ENCODE data around the gene CDH4. TPM values are rescaled to one million over a fixed set of nuclear protein-coding genes. Genes with fewer than 3 reads are reported as not detected.

The CDH4 gene
- total and polyA plus RNA-seq, 2 of the 4 experiments (the other 2 are of a cell fraction) = 1.6 to 3.5 TPM

- no peaks in the 10 kb centered on the region for H3K9me1 ChIP-seq (ENCODE audit: insufficient read depth, low read length)
- no peak overlapping the region for H4K8ac ChIP-seq (ENCODE audit: low read depth in 2 of 2, low read length in 2 of 2)
- WGBS, 2 experiments (ENCODE audit: extremely low coverage in 2 of 2, insufficient read length in 1 of 2) = 93% methylated on average over 3 of the region's 8 CpGs; no CpG with 5 or more reads in 1 of the 2 experiments
- no peak overlapping the region for H2AFZ ChIP-seq (replicated peaks; ENCODE audit: low read length, poor library complexity)
- in situ Hi-C loops (cut with MboI; ENCODE audit: low sequenced_read_pairs) = no loop called here
- H3K9ac ChIP-seq (ENCODE audit: low read depth, low read length) = no peak overlapping the region
- BruUV-seq (replicated peaks) = no TSS peak
- H2BK15ac ChIP-seq (ENCODE audit: low read depth, low read length) = no peak overlapping the region
- H3K14ac ChIP-seq (replicated peaks; ENCODE audit: low read depth, low read length) = no peak overlapping the region
- dilution Hi-C loops (cut with HindIII; ENCODE audit: low sequenced_read_pairs, unreplicated experiment) = no loop called here
- no peak overlapping the region for H2BK120ac ChIP-seq (ENCODE audit: low read depth, low read length)
- H3K4me2 ChIP-seq (ENCODE audit: low read depth, low read length) = no peak overlapping the region
- H3K27me3 ChIP-seq (ENCODE audit: control insufficient read depth, insufficient read depth, low read length) = no peaks in the 10 kb centered on the region
- no peak overlapping the region for H2AK5ac ChIP-seq (ENCODE audit: low read depth, low read length)
- intact Hi-C loops (cut with micrococcal nuclease) = no loop called here
- no peak overlapping the region for H3K27ac ChIP-seq (ENCODE audit: insufficient read depth, low read length)
- ChIA-PET POLR2A (ENCODE audit: unreplicated experiment) (no interaction called here), CTCF (no interaction called here)
- no peak overlapping the region for H3K56ac ChIP-seq (ENCODE audit: extremely low read depth, insufficient read depth, low read length)
- no peaks in the 10 kb centered on the region for H4K20me1 ChIP-seq (ENCODE audit: insufficient read depth, low read length)
- H4K91ac ChIP-seq (ENCODE audit: insufficient read depth, low read depth, low read length) = no peak overlapping the region
- H4K5ac ChIP-seq (ENCODE audit: low read depth, low read length) = no peak overlapping the region
- no peaks in the 10 kb centered on the region for H3K79me1 ChIP-seq (ENCODE audit: low read depth in 1 of 2, low read length in 2 of 2)
- H3K4me1 ChIP-seq (ENCODE audit: control insufficient read depth, insufficient read depth, low read length) = no peaks in the 10 kb centered on the region
- no peak overlapping the region for H3K18ac ChIP-seq (ENCODE audit: low read depth, low read length)
- no peak overlapping the region for H3K4me3 ChIP-seq (ENCODE audit: insufficient read depth, low read depth, low read length)
- H3K4ac ChIP-seq (ENCODE audit: low read depth, low read length) = no peak overlapping the region
- no peak for DNase-seq
- no peak overlapping the region for H2AK9ac ChIP-seq (replicated peaks; ENCODE audit: low read depth, low read length, poor library complexity)
- H3K23ac ChIP-seq (ENCODE audit: low read depth, low read length) = no peak overlapping the region
- no peak for ATAC-seq (ENCODE audit: low read depth)
- no peaks in the 10 kb centered on the region for H3K9me3 ChIP-seq (ENCODE audit: control insufficient read depth, insufficient read depth, low read length)
- no peaks in the 10 kb centered on the region for H3K36me3 ChIP-seq (ENCODE audit: control insufficient read depth, insufficient read depth, low read length)
- no peak for TF ChIP-seq MAZ (IDR thresholded peaks at IDR 0.05; ENCODE audit: borderline replicate concordance, low read depth, low read length)
- no peak for TF ChIP-seq RFX5 (IDR thresholded peaks at IDR 0.05; ENCODE audit: low read depth, low read length)
- TF ChIP-seq NFE2L2 (IDR thresholded peaks at IDR 0.05; ENCODE audit: low read depth, low read length) = no peak
- TF ChIP-seq POLR2A (IDR thresholded peaks at IDR 0.05; ENCODE audit: low read depth, low read length) = no peak
- TF ChIP-seq RCOR1 (IDR thresholded peaks at IDR 0.05; ENCODE audit: insufficient replicate concordance, low read length) = no peak
- H2BK20ac ChIP-seq (ENCODE audit: low read depth, low read length) = no peak overlapping the region
- H2BK5ac ChIP-seq (ENCODE audit: low read depth, low read length, poor library complexity, severe bottlenecking) = no peak overlapping the region
Observed at GRCh38 chr20:61426352-61426751, 174.3 kb downstream of the CDH4 start.

All from IMR-90 (cell line).